T-helper 1 cell treated with Interleukin-12 subunit alpha and Interleukin-12 subunit beta and Interleukin-4 antibody, amounts not matched to agents 30 ng/mL and 1 ng/mL, for 36 hours (primary cell): Measurements from ENCODE around the gene ABO. TPM values are rescaled to one million over a fixed set of nuclear protein-coding genes. Genes with fewer than 3 reads are reported as not detected.
"Not testable (repeated sequence)": the region's sequence is repeated elsewhere in the genome, so short reads cannot be mapped to it uniquely, and the experiment has no call there.

Experiments used
- intact Hi-C: fragments of 100-400 bp; cut with micrococcal nuclease; formaldehyde crosslinking; loops from one replicate; pipeline ENCODE4 v1.15.1; 2024
- total RNA-seq: library from RNA; stranded (reverse); gene quantifications from 2 replicates; pipeline ENCODE4 v1.2.3, GENCODE V29; 2022

Gene ABO
- total RNA-seq, 1 donor from 2014 or later = 2.5 TPM

DNA sequence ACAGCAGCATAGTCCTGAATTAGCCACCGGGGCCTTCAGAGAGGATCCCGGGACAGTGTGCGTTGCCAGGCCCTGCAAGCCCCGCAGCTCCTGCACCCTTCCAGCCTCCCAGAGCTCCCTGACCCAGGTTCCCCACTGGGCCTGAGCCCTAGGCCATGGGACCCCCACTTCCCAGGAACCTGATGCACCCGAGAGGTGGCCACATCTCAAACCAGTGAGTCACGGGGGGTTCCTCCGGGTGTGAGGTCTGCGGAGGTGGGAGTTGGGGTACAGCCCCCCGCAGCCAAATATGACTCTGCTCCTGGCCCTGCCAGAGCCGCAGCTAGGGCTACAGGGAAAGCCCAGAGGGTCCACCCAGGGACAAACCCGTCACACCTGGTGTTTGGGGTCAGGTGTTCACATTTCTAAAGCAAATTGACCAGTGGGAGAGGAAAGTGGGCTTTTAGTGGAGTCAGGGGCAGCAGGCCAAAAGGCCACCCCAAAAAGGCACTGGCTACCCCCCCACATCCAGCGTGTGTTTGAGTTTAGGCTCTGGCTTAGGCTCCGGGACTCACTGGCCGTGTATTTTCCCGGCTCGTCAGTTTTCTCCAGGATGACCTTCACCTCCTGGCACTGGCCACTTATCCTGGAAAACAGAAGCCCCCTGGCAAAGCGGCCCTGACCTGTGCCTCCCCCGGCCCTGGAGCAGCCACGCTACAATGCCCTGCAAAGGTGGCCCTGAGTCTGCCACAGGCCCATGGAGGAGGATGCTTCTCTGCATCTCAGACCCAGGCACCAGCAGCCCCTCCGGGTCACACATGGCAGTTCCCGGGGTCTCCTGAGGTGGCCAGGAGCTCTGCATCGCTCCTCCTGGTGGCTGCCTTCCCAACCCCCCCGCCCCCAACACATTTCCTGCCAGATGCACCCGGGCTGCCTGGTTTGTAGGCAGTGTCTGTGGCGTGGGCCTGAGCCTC is 48.5 kb downstream of the ABO start:
- intact Hi-C loops = no loop called here

GRCh38 chr9:133225171-133226011 is 49.6 kb downstream of the ABO start:
- intact Hi-C loops = no loop called here

GRCh38 chr9:133224762-133225161 is 50.2 kb downstream of the ABO start:
- intact Hi-C loops = no loop called here

- intact Hi-C loops = not testable (repeated sequence)
Observed at GRCh38 chr9:133223159-133223756, 51.7 kb downstream of the ABO start.

DNA sequence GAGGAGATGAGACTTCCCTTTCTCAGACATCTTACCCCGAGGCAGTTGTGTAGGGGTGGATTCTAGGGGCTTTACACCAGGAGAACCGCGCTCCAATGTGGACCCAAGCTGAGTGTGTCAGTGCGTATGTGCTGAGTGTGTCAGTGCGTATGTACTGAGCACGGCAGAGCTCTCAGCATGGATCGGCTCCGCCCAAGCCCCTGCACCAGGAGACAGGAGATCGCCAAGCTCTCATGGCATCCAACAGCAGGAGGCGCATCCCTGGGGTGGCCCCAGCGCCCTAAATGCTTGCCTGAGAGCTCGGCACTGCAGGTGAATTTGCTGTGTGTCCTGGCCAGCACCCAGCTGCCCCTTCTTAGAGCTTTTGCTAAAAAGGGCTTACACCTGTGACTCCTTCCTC is 53.0 kb downstream of the ABO start:
- intact Hi-C loops = not testable (repeated sequence)

DNA sequence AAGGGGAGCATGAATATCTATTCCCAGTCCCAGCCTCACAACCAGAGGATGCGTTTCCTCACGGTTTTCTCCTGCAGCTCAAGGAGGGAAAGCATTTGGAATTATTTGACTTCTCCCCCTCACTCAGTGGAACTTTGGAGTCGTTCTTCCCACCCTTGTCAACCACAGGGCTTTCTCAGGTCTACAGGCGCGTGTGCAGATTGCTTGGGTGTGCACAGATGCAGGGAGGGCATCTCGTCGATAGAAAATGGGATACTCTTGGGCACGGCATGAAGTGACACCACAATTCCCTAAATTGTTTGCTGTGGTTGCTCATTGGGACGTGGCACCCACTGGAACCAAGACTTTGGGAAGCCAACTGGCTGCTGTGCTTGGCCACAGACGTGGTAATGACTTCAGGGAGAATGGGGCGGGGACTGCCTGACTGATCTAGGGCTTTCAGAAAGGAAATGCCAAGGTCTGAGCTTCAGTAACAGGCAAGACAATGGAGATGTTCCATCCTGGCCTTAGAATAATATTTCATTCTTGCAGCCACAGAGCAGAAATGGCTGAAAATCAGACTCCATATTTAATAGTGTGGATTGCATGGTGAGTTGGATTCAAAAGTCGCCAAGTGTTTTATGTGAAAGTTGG is 53.7 kb downstream of the ABO start:
- intact Hi-C loops = no loop called here

DNA sequence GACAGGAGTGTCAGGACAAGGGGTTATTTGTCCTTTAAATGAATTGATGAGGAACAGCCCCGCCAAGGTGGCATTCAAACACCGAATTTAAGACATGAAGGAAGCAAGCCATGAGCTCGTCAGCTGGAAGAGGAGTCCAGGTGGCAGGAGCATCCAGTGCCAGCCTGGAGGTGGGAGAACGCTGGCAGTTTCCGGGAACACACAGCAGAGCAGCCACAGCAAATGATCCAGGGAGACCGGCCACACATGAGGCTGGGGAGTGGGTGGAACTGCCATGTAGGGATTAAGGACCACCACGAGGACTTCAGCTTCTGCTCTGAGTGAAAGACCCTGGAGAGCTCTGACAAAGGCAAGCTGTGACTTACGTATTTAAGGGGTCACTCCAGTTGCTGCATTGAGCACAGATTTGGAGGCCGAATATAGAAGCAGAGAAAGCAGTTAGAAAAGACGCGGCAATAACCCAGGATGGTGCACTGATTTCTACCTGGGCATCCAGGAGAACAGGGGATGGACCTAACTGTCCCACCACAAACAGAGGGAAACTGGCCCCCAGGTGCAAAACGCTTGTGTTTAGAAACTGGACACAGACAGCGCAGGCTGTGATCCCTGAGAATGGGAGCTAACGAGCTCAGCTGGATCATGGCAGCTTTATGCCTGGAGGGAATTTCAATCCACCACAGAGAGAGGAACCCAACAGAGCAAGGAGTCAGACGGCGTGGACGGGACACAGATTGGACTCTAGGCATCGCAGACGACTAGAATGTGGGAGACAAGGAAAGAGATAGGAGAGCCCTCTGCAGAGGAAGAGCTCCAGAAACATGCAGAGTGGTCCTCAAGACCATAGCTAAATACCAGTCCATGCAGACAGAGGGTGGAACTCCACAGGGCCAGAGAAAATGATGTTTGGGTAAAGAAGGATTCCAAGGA is 56.7 kb downstream of the ABO start:
- intact Hi-C loops = loop anchor here (10.0 kb wide), 1 partner anchor 1434 kb away; no protein-coding TSS in a partner anchor

GRCh38 chr9:133217333-133217988 is 57.5 kb downstream of the ABO start:
- intact Hi-C loops = loop anchor here (10.0 kb wide), 1 partner anchor 1433 kb away; no protein-coding TSS in a partner anchor

- intact Hi-C loops = loop anchor here (10.0 kb wide), 1 partner anchor 1429 kb away; no protein-coding TSS in a partner anchor
Observed at GRCh38 chr9:133214276-133214675, 60.7 kb downstream of the ABO start.

DNA sequence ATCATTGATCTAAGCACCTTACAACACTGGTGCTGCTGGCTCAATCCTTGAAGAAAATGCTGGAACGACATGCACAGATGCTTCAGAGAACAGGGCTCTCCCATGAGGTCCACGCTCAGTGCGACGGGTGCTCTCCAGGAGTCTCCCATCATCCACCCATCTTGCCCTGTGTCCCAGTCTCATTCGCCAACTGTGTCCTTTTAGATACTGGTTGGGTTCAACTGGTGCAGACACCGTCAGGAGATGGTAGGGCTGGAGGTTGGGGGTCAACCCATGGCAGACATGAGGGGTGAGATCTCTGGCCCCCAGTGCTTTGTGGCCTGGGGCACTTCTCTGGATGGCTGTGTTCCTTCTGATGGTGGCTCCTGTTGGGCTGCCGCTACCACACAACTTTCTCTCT is 64.4 kb downstream of the ABO start:
- intact Hi-C loops = loop anchor here (10.0 kb wide), 1 partner anchor 1426 kb away; no protein-coding TSS in a partner anchor

GRCh38 chr9:133210202-133210532 is 64.8 kb downstream of the ABO start:
- intact Hi-C loops = loop anchor here (10.0 kb wide), 1 partner anchor 1425 kb away; no protein-coding TSS in a partner anchor

- intact Hi-C loops = loop anchor here (10.0 kb wide), 1 partner anchor 1425 kb away; no protein-coding TSS in a partner anchor
Observed at GRCh38 chr9:133209327-133210201, 65.4 kb downstream of the ABO start.

DNA sequence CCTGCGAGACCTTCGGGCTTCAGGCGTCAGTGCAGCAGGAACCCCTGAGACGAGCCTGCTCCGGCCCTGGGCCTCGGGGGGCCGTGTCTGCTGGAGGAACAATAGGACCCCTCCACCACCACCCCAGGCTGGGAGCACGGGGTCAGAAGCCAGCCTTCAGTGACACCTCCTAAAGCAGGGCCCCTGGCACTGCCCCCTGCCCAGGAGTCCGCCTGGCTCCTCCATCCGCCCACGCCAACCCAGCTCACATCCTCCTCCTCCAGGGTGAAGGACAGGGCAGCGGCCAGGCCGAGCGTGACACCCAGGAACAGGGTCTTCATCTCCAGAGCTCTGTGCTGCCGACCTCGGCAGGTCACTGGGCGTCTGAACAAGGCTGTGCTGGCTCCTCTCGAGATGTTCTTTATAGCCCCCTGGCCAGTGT is 66.1 kb downstream of the ABO start, which contains the start of gene OBP2B:
TSS of gene OBP2B (minus strand) at position 371 of the 421 bp plus-strand sequence. CDS start at position 320, 51 bp downstream.
- intact Hi-C loops = not testable (repeated sequence)

GRCh38 chr9:133208171-133208879 is 66.7 kb downstream of the ABO start:
- intact Hi-C loops = not testable (repeated sequence)

GRCh38 chr9:133207540-133208170 is 67.3 kb downstream of the ABO start:
- intact Hi-C loops = no loop called here

DNA sequence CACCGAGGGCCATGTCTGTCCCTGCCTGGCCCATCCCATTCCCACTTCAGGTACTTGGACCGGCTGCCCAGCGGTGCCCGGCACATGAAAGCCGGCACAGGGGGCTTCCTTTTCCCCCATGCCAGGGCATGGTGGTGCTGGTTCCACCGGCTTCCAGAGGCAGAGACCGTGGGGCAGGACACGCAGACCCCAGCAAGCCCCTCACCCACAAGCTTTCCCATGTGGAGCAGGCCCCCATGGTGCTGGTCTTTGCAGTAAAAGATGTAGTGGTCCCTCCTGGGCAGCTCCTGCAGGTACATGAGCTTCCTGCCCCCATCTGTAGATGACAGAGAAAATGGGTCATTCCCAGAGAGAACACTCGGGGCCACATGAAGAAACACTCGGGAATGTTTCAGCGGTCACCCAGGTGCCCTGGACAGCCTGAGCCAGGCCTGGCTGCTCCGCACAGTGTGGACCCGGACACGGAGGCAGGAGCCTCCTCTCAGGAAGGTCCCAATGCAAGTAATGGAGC is 67.9 kb downstream of the ABO start:
- intact Hi-C loops = no loop called here
